ENCODE measurements around the gene GCKR.

Gene GCKR

GRCh38 chr2:27496357-27497287 lies at the start of gene GCKR:
Gene GCKR (plus strand): TSS chr2:27496839. CDS start chr2:27496905, 66 bp downstream.
- peak; percentile 19 for DNase-seq (ENCODE audit: low read depth)

GRCh38 chr2:27448381-27448780 lies 48.3 kb upstream of the GCKR start:
- no peak for DNase-seq (ENCODE audit: low read depth)

GRCh38 chr2:27451095-27451494 lies 45.5 kb upstream of the GCKR start:
- no peak for DNase-seq (ENCODE audit: low read depth)

GRCh38 chr2:27453968-27454367 lies 42.7 kb upstream of the GCKR start:
- no peak for DNase-seq (ENCODE audit: low read depth)

GRCh38 chr2:27461118-27461517 lies 35.5 kb upstream of the GCKR start:
- no peak for DNase-seq (ENCODE audit: low read depth)

GRCh38 chr2:27464443-27464842 lies 32.2 kb upstream of the GCKR start:
- DNase-seq (ENCODE audit: low read depth), result no peak

GRCh38 chr2:27471961-27472360 lies 24.7 kb upstream of the GCKR start:
- no peak for DNase-seq (ENCODE audit: low read depth)

GRCh38 chr2:27485496-27485895 lies 11.1 kb upstream of the GCKR start:
- DNase-seq (ENCODE audit: low read depth), result no peak

- peak; percentile 43 for DNase-seq (ENCODE audit: low read depth)
These were observed 7.5 kb upstream of the GCKR start for GRCh38 chr2:27489118-27489497.

- DNase-seq (ENCODE audit: low read depth), result peak; percentile 99
These were observed 6.9 kb upstream of the GCKR start, which contains the start of gene IFT172 for GRCh38 chr2:27489498-27490397. Gene IFT172 (minus strand): TSS chr2:27489743. CDS start chr2:27489653, 90 bp downstream.

- no peak for DNase-seq (ENCODE audit: low read depth)
These were observed 4.1 kb upstream of the GCKR start for GRCh38 chr2:27492557-27492956.

GRCh38 chr2:27493948-27494283 lies 2.7 kb upstream of the GCKR start:
- no peak for DNase-seq (ENCODE audit: low read depth)

GRCh38 chr2:27494284-27494943 lies 2.2 kb upstream of the GCKR start:
- DNase-seq (ENCODE audit: low read depth), result peak; percentile 25

- DNase-seq (ENCODE audit: low read depth), result peak; percentile 40
These were observed 1.6 kb upstream of the GCKR start, which contains the start of gene FNDC4 for GRCh38 chr2:27494944-27495554. Gene FNDC4 (minus strand): TSS chr2:27495200. CDS start chr2:27494679, 521 bp downstream.

GRCh38 chr2:27495840-27496356 lies 741 bp upstream of the GCKR start:
- no peak for DNase-seq (ENCODE audit: low read depth)

GRCh38 chr2:27497288-27497627 lies 619 bp downstream of the GCKR start:
- no peak for DNase-seq (ENCODE audit: low read depth)

- no peak for DNase-seq (ENCODE audit: low read depth)
These were observed 2.3 kb downstream of the GCKR start for GRCh38 chr2:27498975-27499374.

- DNase-seq (ENCODE audit: low read depth), result no peak
These were observed 4.4 kb downstream of the GCKR start for GRCh38 chr2:27501042-27501441.

- no peak for DNase-seq (ENCODE audit: low read depth)
These were observed 5.5 kb downstream of the GCKR start for GRCh38 chr2:27502142-27502541.

- no peak for DNase-seq (ENCODE audit: low read depth)
These were observed 9.9 kb downstream of the GCKR start for GRCh38 chr2:27506587-27506986.

- DNase-seq (ENCODE audit: low read depth), result no peak
These were observed 10.7 kb downstream of the GCKR start for GRCh38 chr2:27507293-27507692.

- no peak for DNase-seq (ENCODE audit: low read depth)
These were observed 12.7 kb downstream of the GCKR start for GRCh38 chr2:27509326-27509725.

Measured in ELR (cell line).